Transverse colon (tissue), 4 donors: Measurements from ENCODE around the gene YWHAG.

ENCODE experiments used
- CTCF ChIP-seq, 5 experiments: fragments of 200-600 bp in 3 of 5; fragments of 450-650 bp in 2 of 5; sonication (generic) in 3 of 5; IDR thresholded peaks; 1 replicate in 2 of 5; 2 replicates in 3 of 5; pipeline ENCODE4 v1.5.1; 2016 to 2017; ENCODE audit warnings: antibody characterized with exemption in 5 of 5, inconsistent platforms in 3 of 5, mild to moderate bottlenecking in 2 of 5, moderate library complexity in 1 of 5
- POLR2A ChIP-seq: fragments of 450-650 bp; IDR thresholded peaks from one replicate; pipeline ENCODE4 v1.6.1; 2016; ENCODE audit warnings: antibody characterized with exemption, mild to moderate bottlenecking, moderate library complexity
- POLR2AphosphoS5 ChIP-seq, 3 donors: sonication (generic); formaldehyde crosslinking; IDR thresholded peaks; one replicate each; pipeline ENCODE4 v1.6.1; 2016; ENCODE audit warnings: antibody characterized with exemption in 3 of 3

- peak; percentile 59 to 96 (median 71) for TF ChIP-seq CTCF (IDR thresholded peaks at IDR 0.05)
- TF ChIP-seq POLR2AphosphoS5 (IDR thresholded peaks at IDR 0.05) = peak; percentile 23 to 60 (median 58)
- TF ChIP-seq POLR2A = no peak
Measured at GRCh38 chr7:76359111-76359977, 553 bp upstream of the YWHAG start.
